Stimulated activated CD4-positive, alpha-beta T cell treated with anti-CD3 and anti-CD28 coated beads, Interleukin-1b, Interleukin-23, amount 100 ng/mL, for 4 hours (primary cell): ENCODE measurements around the gene TBC1D22A.

ENCODE experiments used
- DNase-seq, 2 donors: peaks; one replicate each; pipeline ENCODE4 v3.0.0-alpha.2; 2020; ENCODE audit warnings: low read depth in 2 of 2

The TBC1D22A gene

DNA sequence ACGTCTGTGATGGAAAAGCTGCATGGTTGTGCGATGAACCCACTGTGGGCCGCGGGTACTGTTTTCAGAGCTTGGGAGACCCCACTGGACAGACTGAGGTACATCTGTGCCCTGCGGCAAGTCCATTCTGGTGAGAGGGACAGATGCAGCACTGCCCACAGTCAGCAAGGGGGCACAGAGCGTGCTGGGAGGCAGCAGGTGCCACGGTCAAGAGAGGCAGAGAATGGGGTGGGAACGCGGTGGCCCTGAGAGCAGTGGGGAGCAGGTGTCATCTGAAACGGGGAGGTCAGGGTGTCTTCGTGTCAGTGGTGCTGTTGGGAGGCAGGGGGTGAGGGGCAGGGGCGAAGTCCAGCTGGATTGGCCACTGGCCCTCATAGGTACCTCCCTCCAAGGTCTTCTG, 32.0 kb downstream of the TBC1D22A start:
- no peak for DNase-seq

DNA sequence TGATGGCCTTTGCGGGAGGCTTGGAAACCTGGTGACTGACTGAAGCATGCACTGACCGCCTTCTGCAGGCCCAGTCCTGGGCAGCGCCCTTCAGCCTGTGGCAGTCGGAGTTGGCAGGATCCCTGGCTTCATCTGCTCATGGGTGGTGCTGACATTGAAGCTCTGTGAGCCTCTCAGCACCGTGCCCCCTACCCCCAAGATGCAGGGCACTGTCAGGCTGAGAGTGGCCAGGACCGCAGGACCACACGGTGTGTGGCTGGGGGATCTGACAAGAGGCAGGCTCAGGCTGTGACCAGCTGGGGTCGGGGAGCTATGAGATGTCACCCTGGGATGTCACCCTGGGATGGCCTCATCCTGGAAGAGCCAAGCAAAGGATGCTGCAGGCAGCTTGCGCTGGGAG, 32.7 kb downstream of the TBC1D22A start:
- DNase-seq = no peak

DNA sequence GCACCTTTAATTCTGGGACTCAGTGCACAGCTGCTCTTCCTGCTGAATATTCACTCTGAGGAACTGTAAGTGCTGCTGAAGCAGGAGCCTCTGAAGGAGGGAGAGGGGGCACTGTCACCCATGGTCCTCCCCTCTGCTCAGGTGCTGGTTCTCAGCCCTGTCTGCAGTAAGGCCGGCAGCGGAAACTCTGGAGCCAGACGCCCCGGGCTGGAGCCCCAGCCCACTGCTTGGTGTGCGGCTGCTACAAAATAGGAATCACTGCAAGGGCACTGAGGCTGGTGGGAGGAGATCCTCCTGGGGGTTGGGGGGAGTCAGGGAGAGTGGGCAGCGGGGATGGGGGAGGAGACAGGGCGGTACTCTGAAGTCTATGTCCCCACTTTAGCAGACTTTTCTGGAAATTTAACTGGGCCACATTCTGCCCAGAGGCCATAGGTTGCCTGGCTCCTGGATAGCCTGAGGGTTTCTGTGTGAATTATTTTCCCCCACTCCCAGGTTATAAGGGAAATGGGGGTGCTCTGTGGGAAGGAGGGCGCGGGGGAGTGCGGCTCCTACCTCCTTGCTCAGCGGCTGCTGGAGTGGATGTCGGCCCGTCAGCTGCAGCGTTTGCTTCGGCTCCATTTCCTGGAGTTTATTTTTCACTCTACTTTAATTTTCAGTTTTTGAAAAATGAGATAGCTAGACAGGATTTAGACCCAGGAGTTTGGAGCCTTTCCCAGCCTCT, 33.6 kb downstream of the TBC1D22A start:
- DNase-seq = no peak

DNA sequence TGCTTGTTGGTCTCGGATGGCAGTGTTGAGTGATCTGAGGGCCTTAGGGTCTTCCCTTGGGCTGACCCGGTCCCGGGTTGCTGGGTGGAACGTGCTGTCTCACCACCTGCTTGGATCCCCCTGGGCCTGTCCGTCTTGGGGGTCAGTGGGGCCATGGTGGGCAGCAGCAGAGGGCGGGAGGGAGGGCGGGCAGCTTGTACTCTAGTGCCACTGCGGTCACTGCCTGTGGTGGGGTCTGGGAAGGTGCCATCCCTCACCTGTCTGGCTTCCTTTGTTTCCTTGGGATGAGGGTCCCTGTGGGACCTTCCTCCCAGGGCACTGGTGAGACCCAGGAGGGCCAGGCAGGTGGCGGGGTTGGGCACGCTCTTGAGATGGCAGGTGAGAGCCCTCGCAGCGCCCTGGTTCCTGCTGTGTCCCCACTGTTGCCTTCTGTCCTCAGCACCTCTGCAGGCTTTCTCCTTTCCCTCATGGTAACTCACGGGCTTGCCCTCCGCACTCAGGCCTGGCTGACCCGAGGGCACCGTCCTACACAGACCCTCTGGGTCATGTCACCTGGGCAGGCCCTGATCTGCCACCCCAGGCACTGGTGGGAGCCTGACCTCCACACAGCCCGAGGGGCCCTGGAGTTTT, 34.2 kb downstream of the TBC1D22A start:
- DNase-seq = no peak

DNA sequence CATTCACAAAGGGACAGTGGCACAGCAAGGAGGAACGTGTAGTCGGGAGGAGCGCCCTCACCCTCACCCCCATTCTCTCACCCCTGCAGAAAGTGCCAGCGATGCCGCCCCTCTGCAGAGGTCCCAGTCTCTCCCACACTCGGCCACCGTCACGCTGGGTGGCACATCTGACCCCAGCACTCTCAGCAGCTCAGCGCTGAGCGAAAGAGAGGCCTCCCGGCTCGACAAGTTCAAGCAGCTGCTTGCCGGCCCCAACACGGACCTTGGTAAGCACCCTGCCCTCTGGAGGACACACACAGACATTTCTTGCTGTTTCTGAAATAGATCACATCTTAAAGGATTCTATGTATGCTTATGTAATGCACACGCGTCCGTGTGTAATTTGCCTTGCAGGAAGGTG, 34.9 kb downstream of the TBC1D22A start:
- no peak for DNase-seq

DNA sequence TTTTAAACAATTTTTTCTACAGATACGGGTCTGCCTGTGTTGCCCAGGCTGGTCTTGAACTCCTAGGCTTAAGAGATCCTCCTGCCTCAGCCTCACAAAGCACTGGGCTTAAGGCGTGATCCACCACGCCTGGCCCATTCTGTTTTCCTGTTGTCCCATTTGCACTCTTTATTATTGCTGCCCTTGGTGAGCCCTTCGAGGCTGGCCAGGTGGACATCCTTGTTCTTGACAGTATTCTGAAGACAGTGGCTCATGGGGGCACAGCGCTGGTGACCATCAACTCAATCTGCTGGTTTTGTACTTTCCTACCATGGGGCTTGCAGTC, 35.6 kb downstream of the TBC1D22A start:
- DNase-seq = no peak

DNA sequence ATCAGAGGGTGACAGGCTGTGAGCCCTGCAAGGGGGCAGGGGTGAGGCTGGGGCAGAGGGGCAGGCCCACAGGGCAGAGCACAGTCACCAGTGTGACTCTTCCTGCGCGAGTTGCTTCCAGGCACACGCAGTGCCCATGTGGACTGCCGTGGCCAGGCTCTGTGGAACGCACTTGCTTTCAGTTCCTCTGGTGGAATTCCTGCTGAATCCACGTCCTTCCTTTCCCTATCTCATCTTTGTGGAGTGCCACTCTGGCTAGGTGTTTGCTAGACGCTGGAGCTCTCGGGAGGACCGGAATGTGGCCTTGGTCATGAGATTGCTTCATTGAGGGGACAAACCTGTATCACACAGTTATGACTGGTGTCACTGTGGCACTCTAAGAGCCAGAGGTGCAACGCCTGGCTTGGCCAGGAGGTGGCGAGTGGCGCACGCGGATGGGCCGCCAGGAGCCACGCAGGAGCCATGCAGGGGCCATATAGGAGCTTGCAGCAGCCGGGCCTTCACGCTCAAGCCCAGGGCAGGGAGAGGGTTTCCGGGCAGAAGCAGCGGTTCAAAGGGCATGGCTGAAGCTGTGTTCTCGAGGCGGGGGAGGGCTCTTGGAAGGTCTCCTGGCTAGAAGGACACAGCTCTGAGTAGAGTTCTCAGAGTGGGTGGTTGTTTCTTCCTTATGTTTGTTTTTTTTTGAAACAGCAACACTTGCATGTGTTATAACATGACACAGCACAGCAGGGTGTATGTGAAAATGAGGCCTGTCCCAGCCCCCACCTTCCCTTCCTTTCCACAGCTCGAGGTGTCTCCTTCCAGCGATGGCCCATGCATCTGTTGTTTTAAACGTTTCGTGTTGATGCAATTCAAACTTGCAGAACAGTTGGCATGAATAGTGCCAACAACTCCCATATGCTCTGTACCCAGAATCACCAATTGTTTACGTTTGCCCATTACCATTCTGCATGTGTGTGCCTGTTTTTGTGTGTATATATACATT, 36.2 kb downstream of the TBC1D22A start:
- DNase-seq = peak; percentile 70 to 71

DNA sequence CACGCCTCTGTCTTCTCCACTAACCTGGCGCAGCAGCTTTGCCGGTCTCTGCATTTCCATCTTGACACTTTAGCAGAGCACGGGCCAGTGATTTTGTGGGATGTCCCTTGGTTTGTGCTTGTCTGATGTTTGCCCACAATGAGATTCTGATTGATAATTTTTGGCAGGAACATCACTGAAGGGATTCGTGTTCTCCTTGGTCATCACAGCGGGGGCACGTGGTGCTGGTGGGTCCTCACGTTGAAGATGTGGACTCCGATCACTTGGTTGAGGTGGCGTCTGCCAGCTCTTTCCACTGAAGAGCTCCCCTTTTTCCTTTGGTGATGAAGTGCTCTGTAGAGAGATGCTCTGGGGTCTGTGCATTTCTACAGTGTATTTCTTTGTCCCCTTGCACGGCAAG, 37.2 kb downstream of the TBC1D22A start:
- no peak for DNase-seq

DNA sequence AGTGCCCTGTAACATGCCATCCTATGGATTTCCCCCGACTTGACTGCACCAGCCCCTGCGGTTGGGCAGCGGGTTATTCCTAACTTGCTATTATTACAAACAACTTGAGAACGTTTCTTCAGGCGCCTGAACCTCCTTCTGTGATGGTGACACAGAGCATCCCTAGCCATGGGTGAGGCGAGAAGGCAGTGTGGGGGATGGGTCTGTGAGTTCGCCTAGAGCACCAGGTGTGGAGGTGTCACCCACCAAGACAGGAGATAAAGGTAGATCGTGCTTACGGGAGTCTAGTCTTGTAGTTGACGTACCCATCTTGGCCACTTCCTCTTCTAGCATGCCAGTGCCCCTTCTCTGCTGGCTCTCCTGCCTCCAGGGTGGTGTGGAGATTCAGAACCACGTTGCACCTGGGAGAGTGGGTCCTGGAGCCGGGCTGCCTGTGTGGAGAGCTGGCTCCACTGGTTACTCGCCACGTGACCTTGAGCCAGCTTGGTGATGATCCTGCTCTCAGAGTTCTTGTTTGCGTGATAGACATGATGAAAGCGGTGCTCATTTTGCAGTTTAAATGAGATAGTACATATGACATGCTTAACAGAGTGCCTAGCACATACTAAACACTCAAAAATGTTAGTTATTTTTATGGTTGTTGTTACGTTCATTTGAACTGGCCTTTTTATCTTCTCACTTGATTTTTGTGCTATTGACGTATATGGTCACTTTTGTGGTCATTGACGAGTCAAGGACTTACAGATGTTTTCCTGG, 37.8 kb downstream of the TBC1D22A start:
- DNase-seq = no peak

DNA sequence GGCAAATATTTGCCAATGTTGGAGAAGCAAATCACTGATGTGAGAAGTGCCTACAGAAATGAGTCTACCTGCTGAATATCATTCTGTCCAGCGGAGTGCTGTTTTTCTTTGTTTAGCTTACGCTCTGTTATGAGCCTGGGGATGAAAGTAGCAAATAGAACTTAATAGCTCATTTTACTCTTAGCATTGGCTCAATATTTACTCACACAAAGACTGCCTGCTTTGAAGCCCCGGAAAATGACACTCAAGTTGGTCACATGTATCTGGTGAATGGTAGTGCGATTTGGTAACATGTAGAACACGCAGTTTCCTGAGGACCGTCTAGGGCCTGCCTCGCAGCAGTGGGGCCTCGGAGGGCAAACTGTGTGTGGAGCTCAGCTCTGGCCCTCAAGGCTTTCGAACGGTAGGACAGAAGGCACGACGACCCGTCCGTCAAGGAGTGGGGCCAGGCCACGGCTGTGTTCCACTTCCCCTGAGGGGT, 38.9 kb downstream of the TBC1D22A start:
- no peak for DNase-seq

DNA sequence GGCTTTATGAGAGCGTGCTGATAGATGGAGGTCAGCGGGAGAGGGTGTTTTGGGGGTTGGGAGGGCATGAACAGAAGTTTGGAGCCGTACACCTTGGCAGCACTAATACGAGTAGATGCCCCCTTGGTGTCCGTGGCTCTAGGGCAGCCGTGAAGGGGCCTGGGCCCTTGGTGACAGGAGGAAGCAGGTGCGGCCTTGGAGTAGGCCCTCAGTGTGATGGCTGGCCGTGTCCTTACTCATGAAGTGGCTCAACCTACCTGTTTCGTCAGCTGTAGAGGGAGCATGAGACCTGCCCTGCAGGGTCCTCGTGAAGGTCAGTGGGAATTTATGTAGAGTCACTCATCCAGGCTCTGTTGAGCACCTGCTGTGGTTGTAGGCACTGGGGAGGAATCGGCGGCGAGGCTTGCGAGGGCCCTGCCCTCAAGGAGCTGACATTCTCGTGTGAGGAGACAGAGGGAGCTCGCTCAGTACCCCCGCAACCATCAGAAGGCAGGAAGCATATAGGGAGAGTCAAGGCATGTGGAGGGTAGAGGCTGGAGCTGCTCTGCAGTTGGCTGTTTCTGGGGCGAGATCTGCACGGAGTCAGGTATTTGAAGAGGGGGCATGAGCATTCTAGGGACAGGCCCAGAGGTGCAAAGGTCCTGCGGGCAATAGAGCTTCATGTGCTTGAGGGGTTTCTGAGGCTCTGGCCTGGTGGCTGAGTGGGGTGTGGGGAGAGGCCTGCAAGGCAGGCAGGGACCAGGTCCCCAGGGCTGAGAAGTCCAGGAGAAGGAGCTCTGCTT, 39.6 kb downstream of the TBC1D22A start:
- no peak for DNase-seq

DNA sequence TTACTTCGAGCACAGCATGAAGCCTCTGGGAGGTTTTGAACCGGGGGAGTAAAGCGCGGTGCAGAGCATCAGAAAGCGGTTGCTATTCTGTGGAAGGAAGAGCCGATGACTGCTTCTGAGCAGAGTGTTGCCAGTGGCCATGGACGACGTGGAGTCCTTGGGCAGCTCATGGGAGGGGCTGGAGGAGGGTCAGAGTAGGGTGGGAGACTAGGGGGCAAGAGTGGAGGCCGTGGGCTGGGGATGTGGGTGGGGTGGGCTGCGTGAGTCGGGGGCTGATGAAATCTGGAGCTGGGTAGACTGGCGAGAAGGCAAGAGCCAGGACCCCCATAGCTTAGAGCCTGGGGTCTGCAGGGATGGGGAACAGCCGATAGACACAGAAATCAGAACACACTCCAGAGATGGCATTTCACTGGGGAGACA, 40.2 kb downstream of the TBC1D22A start:
- DNase-seq = no peak

DNA sequence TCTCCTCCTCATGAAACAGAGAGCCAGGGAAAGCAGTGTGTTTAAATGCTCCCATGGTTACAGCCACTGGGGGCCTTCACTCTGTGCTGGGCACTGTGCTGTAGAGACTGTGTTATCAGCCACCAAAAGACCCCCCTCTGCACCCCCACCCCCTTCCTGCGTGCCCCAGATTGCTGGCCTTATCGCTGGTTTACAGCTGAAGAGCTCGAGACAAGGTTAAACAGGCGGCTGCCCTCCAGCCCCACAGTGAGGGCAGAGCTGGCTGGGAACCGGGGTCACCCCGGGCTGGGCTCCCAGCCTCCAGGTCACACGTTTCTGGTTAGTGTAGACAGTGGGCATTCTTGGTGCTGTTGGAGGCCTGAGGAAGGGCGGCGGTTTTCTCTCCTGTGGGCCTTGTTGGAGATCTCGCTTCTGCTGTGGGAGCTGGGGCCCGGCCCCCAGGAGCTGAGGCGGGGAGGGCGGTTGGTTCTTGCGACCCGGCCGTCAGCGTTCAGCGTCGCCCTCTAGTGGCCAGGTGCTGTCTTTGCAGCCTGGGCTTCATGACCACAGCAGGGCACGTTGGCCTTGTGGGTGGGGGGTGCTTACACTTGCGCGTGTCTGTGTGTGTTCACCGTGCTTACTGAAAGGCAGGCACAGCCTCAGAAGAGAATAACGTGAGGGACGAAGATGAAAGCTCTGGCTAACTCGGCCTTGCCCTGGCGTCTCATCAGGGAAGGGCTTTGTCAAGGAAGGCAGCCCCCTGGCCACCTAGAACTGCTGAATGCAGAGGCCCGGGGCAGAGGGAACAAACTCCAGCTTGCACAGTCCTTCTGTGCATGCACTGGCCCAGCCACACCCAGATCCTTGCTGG, 40.8 kb downstream of the TBC1D22A start:
- peak; percentile 60 to 65 for DNase-seq

DNA sequence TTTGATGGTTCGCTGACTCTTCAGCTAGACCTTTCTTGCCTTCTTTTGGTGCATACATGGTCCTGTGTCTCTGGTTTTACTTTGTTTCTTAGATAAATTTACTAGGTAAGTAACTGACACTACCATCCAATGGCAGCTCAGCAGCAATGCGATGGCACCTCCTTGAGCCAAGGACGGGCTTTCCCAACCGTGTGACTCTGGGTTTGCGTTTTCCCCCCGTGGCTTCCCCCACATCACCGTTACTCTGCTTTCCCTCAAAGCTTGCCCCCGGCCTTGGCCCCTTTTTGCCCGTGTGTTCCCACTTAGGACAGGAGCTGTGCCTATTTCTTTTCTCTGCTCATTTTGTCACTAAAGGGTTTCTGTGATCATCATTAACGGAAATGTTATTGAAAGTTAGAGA, 41.5 kb downstream of the TBC1D22A start:
- no peak for DNase-seq

DNA sequence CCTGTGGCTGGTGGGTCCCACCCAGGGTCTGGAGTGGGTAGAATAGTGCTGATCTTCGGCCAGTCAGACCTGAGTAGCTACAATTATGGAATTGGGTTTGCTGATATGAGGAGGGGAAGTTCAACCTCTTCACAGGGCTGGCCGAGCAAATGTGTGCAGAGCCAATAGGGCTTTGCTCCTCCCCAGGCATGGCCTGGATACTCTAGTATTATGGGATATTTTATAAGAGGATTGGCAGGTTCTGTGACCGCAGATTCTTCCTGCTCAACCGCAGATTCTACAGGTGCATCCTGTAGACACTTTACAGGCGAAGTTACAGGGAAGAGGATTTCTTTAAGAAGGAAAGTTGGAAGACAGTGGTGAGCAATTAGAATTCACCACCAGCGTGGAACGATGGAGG, 44.3 kb downstream of the TBC1D22A start:
- no peak for DNase-seq

DNA sequence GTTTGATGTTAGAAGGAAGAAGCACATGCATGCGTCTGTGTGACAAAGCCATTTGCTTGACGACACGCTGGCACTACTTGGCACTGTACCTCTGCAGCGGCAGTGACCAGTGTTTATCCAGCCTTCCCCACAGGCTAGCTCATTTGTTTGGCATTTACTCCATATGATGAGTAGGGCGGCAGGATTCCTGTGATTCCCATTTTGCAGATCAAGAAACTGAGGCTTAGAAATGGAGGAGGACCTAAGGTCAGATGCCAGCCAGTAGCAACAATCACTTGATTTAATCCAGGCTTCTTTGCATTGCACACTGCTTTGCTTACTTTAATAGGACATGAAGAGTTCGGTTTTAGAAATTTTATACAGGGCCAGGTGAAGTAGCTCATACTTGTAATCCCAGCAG, 45.0 kb downstream of the TBC1D22A start:
- DNase-seq = no peak

DNA sequence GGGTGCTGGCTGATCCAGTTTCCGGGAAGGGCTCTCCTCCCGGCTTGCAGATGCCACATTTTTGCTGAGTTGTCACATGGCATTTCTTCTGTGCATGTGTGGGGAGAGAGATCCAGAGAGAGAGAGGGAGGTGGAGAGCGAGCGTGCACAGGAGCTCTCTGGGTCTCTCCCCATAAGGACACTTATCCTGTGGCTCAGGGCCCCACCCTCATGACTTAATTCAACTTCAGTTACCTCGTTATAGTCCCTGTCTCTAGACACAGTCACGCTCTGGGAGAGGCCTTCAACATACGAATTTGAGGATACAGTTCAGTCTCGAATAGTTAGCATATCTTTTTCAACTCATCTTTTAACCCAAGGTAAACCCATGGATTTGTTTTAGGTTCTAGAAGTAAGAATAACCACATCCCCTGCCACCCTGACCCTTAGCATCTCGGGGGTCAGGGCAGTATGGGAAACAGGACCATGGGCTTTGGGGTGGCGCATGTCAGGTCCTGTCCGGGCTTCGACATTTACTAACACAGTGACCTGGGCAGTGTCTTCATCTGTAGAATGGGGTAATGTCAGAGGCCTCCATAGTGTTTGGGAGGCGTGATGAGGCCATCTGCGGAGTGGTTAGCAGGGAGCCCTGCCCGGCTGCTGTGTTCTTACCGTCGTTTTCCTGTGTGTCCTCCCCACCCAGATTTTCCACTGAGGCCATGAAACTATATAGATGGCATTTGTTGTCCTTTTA, 46.9 kb downstream of the TBC1D22A start:
- no peak for DNase-seq

DNA sequence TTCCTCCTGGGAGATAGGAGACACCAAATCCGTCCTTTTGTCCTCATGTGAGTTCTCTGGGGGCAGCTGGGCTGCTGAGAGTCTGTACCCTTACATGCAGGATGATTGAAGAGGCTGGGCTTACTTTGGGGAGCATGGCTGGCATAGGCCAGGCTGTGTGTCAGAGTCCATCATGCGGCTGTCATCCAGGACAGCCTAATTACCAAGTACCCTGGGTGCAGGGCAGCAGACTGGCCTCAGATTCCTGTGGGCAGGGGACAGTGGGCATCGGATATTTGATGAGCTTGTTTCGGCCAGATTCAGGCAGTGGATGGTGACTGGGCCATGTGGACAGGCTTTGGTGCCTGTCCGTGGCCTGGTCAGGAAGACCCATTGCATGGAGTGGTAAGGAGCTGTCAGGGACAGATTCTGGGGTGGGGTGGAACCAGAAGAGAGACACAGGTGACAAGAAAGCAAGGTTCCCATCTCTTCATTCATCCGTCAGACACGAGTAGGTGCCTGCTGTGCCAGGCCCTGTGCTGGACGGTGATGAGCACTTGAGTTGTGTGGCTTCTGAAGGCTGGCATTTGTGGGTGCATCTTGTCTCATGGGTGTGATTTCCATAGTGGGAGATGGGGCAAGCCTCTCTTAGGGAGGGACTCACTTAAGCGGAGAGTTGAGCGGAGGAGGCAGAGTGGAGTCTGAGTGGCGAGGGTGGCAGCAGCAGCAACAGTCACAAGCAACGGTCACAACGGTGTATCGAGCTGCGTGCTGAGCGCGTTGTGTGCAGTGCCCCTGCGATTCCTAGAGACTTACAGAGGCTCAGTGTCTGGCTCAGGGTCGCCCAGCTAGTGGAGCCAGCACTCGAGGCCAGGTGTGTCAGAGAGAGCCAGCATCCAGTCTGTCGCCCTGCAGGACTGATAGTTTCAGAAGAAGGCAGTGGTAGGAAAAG, 48.7 kb downstream of the TBC1D22A start:
- DNase-seq = no peak
